ENCODE results near the gene FUT3.
"Not testable (repeated sequence)": the region's sequence is repeated elsewhere in the genome, so short reads cannot be mapped to it uniquely, and the experiment has no call there.

Gene FUT3

GRCh38 chr19:5848621-5849020, 2.6 kb downstream of the FUT3 start:
- not testable (repeated sequence) for DNase-seq (ENCODE audit: low read depth in 1 of 2, low spot score in 1 of 2)

- not testable (repeated sequence) for DNase-seq (ENCODE audit: low read depth in 1 of 2, low spot score in 1 of 2)
Observed at GRCh38 chr19:5847846-5848245, 3.4 kb downstream of the FUT3 start.

GRCh38 chr19:5844456-5845433, 6.5 kb downstream of the FUT3 start:
- no peak for DNase-seq (ENCODE audit: low read depth in 1 of 2, low spot score in 1 of 2)

GRCh38 chr19:5843295-5843927, 7.8 kb downstream of the FUT3 start:
- DNase-seq (ENCODE audit: low read depth in 1 of 2, low spot score in 1 of 2) = no peak

- DNase-seq (ENCODE audit: low read depth in 1 of 2, low spot score in 1 of 2) = not testable (repeated sequence)
Observed at GRCh38 chr19:5841735-5842111, 9.5 kb downstream of the FUT3 start.

GRCh38 chr19:5839065-5840017, 11.9 kb downstream of the FUT3 start, which contains the start of gene FUT6:
TSS of gene FUT6 (minus strand) at chr19:5839702. CDS start at chr19:5832567, 7,135 bp downstream.
- no peak for DNase-seq (ENCODE audit: low read depth in 1 of 2, low spot score in 1 of 2)

GRCh38 chr19:5838353-5839064, 12.7 kb downstream of the FUT3 start:
- no peak for DNase-seq (ENCODE audit: low read depth in 1 of 2, low spot score in 1 of 2)

GRCh38 chr19:5837761-5838352, 13.4 kb downstream of the FUT3 start:
- DNase-seq (ENCODE audit: low read depth in 1 of 2, low spot score in 1 of 2) = no peak

GRCh38 chr19:5832527-5833216, 18.6 kb downstream of the FUT3 start:
- no peak for DNase-seq (ENCODE audit: low read depth in 1 of 2, low spot score in 1 of 2)

- DNase-seq (ENCODE audit: low read depth in 1 of 2, low spot score in 1 of 2) = no peak
Observed at GRCh38 chr19:5832061-5832460, 19.2 kb downstream of the FUT3 start.

GRCh38 chr19:5831159-5831558, 20.1 kb downstream of the FUT3 start:
- DNase-seq (ENCODE audit: low read depth in 1 of 2, low spot score in 1 of 2) = no peak

GRCh38 chr19:5829567-5830310, 21.5 kb downstream of the FUT3 start:
- no peak for DNase-seq (ENCODE audit: low read depth in 1 of 2, low spot score in 1 of 2)

- DNase-seq (ENCODE audit: low read depth in 1 of 2, low spot score in 1 of 2) = no peak
Observed at GRCh38 chr19:5828661-5829566, 22.3 kb downstream of the FUT3 start.

- DNase-seq (ENCODE audit: low read depth in 1 of 2, low spot score in 1 of 2) = peak; percentile 92 to 93
Observed at GRCh38 chr19:5827891-5828660, 23.2 kb downstream of the FUT3 start.

- no peak for DNase-seq (ENCODE audit: low read depth in 1 of 2, low spot score in 1 of 2)
Observed at GRCh38 chr19:5827342-5827890, 23.8 kb downstream of the FUT3 start.

GRCh38 chr19:5826531-5827341, 24.5 kb downstream of the FUT3 start:
- DNase-seq (ENCODE audit: low read depth in 1 of 2, low spot score in 1 of 2) = no peak
